D721Med (cell line): Measurements from ENCODE around the gene SLC39A5.

Source experiments
- DNase-seq: peaks from one replicate; pipeline ENCODE4 v3.0.0; 2011; ENCODE audit warnings: low spot score; ENCODE audit not compliant: insufficient read length
- FAIRE-seq: peaks from 2 replicates; lab custom pipeline; 2011; peaks lifted over from hg19 to GRCh38; lab: Jason Lieb, UNC
- CTCF ChIP-seq: IDR thresholded peaks from 2 replicates; pipeline ENCODE4 v1.5.1; 2012; ENCODE audit warnings: mild to moderate bottlenecking, control low read depth; ENCODE audit not compliant: insufficient read depth; ENCODE audit errors: missing control alignments

The SLC39A5 gene

GRCh38 chr12:56216461-56216860 lies 13.4 kb upstream of the SLC39A5 start:
- TF ChIP-seq CTCF = no peak
- FAIRE-seq (no peak), DNase-seq (no peak)

- no peak for DNase-seq
- FAIRE-seq = no peak
- TF ChIP-seq CTCF = no peak
Observed at GRCh38 chr12:56219840-56220239, 10.0 kb upstream of the SLC39A5 start.

GRCh38 chr12:56220611-56221231 lies 9.1 kb upstream of the SLC39A5 start:
- DNase-seq (peak; percentile 14), FAIRE-seq (no peak)
- no peak for TF ChIP-seq CTCF

- no peak for TF ChIP-seq CTCF
- DNase-seq (peak; percentile 35), FAIRE-seq (no peak)
Observed at GRCh38 chr12:56221232-56221756, 8.6 kb upstream of the SLC39A5 start.

- peak; percentile 93 for DNase-seq
- FAIRE-seq = no peak
- TF ChIP-seq CTCF = no peak
Observed at GRCh38 chr12:56221757-56222530, 7.9 kb upstream of the SLC39A5 start, which contains the start of gene RNF41. Gene RNF41, minus strand, starts transcription at chr12:56221922. Its CDS starts 7,875 bp downstream, at chr12:56214047.

GRCh38 chr12:56222531-56222895 lies 7.3 kb upstream of the SLC39A5 start:
- DNase-seq = peak; percentile 41
- TF ChIP-seq CTCF = no peak
- FAIRE-seq = peak; percentile 73
